Rectal smooth muscle tissue (tissue), 1 donor: ENCODE measurements around the gene CLRN3.

Experiments
- H3K27ac ChIP-seq: one replicate; pipeline ENCODE4 v1.7.0; 2013; ENCODE audit warnings: low read depth, low read length, inconsistent platforms
- H3K27me3 ChIP-seq: one replicate; pipeline ENCODE4 v1.7.0; 2013; ENCODE audit warnings: low read length; ENCODE audit not compliant: control insufficient read depth, insufficient read depth
- H3K36me3 ChIP-seq: one replicate; pipeline ENCODE4 v1.7.0; 2013; ENCODE audit warnings: low read length; ENCODE audit not compliant: control insufficient read depth, insufficient read depth
- H3K4me1 ChIP-seq: one replicate; pipeline ENCODE4 v1.7.0; 2013; ENCODE audit warnings: low read length; ENCODE audit not compliant: control insufficient read depth, insufficient read depth
- H3K4me3 ChIP-seq: one replicate; pipeline ENCODE4 v1.7.0; 2013; ENCODE audit warnings: low read length
- H3K9ac ChIP-seq: one replicate; pipeline ENCODE4 v1.7.0; 2013; ENCODE audit warnings: low read length

The CLRN3 gene

GRCh38 chr10:127875449-127875765, 17.3 kb downstream of the CLRN3 start:
- no peaks in the 10 kb centered on the region for H3K27me3 ChIP-seq
- H3K4me3 ChIP-seq: no peak overlapping the region
- no peak overlapping the region for H3K27ac ChIP-seq
- no peaks in the 10 kb centered on the region for H3K4me1 ChIP-seq
- H3K9ac ChIP-seq: no peak overlapping the region
- no peaks in the 10 kb centered on the region for H3K36me3 ChIP-seq

- Histone ChIP-seq H3K9ac (no peak overlapping the region), H3K27me3 (no peaks in the 10 kb centered on the region), H3K27ac (no peak overlapping the region), H3K36me3 (no peaks in the 10 kb centered on the region), H3K4me1 (no peaks in the 10 kb centered on the region), H3K4me3 (no peak overlapping the region)
Measured at GRCh38 chr10:127874671-127875448, 17.9 kb downstream of the CLRN3 start.

GRCh38 chr10:127873901-127874470, 18.8 kb downstream of the CLRN3 start:
- Histone ChIP-seq H3K27me3 (no peaks in the 10 kb centered on the region), H3K36me3 (no peaks in the 10 kb centered on the region), H3K9ac (no peak overlapping the region), H3K4me1 (no peaks in the 10 kb centered on the region), H3K27ac (no peak overlapping the region), H3K4me3 (no peak overlapping the region)

DNA sequence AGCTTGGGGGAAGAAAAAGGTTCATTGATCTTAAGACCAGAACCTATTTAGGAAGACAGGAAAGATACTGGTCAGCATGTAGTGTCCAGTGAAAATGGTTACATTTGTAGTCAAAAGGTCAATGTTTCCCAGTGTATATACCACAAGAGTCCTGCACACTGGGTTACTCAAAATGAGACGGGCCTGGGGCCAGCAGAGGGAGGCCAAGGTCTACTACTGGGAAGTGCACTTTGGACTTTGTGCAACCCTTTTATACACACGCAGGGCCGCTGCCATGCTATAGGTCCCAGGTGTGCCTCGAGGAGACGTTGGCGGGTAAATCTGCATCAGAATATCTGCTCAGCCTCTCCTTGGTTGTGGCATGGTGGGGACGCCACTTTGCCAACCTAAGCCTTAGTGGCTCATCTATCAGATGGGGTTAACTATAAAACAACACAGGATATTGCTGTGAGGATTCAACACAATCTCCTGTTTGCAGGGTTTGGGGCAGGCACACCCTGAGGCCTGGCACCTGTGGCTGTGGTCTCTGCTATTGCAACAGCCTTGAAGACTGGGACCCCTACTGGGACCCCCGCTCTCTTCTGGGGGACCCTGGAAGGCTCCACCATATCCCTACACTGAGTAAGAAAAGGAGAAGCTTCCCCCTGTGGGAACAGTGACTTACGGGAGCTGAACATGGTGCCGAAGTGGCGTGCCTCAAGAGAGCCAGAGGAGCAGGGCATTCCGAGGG, 19.7 kb downstream of the CLRN3 start:
- Histone ChIP-seq H3K4me1 (no peaks in the 10 kb centered on the region), H3K9ac (no peak overlapping the region), H3K27me3 (no peaks in the 10 kb centered on the region), H3K27ac (no peak overlapping the region), H3K4me3 (no peak overlapping the region), H3K36me3 (no peaks in the 10 kb centered on the region)

- H3K36me3 ChIP-seq: no peaks in the 10 kb centered on the region
- H3K4me3 ChIP-seq: no peak overlapping the region
- no peaks in the 10 kb centered on the region for H3K27me3 ChIP-seq
- H3K4me1 ChIP-seq: no peaks in the 10 kb centered on the region
- H3K9ac ChIP-seq: no peak overlapping the region
- no peak overlapping the region for H3K27ac ChIP-seq
Measured at GRCh38 chr10:127872011-127872761, 20.6 kb downstream of the CLRN3 start.

GRCh38 chr10:127871631-127872010, 21.1 kb downstream of the CLRN3 start:
- no peaks in the 10 kb centered on the region for H3K36me3 ChIP-seq
- H3K4me3 ChIP-seq: no peak overlapping the region
- no peaks in the 10 kb centered on the region for H3K4me1 ChIP-seq
- no peak overlapping the region for H3K27ac ChIP-seq
- no peak overlapping the region for H3K9ac ChIP-seq
- no peaks in the 10 kb centered on the region for H3K27me3 ChIP-seq

DNA sequence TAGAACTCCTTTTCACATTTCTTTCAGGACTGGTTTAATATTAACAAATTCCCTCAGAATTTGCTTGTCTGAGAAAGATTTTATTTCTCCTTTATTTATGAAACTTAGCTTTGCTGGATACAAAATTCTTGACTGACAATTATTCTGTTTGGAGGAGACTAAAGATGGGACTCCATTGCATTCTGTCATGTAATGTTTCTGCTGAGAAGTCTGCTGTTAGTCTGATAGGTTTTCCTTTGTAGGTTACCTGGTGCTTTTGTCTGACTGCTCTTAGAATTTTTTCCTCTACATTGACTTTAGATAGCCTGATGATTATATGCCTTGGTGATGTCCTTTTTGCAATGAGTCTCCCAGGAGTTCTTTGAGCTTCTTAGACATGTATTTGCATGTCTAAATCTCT, 23.4 kb downstream of the CLRN3 start:
- Histone ChIP-seq H3K4me1 (no peaks in the 10 kb centered on the region), H3K4me3 (no peak overlapping the region), H3K36me3 (no peaks in the 10 kb centered on the region), H3K27ac (no peak overlapping the region), H3K27me3 (no peaks in the 10 kb centered on the region), H3K9ac (no peak overlapping the region)

GRCh38 chr10:127867805-127868204, 24.9 kb downstream of the CLRN3 start:
- H3K4me3 ChIP-seq: no peak overlapping the region
- no peak overlapping the region for H3K9ac ChIP-seq
- H3K27ac ChIP-seq: no peak overlapping the region
- H3K36me3 ChIP-seq: no peaks in the 10 kb centered on the region
- H3K4me1 ChIP-seq: no peaks in the 10 kb centered on the region
- H3K27me3 ChIP-seq: no peaks in the 10 kb centered on the region

- Histone ChIP-seq H3K27me3 (no peaks in the 10 kb centered on the region), H3K9ac (no peak overlapping the region), H3K4me3 (no peak overlapping the region), H3K4me1 (no peaks in the 10 kb centered on the region), H3K27ac (no peak overlapping the region), H3K36me3 (no peaks in the 10 kb centered on the region)
Measured at GRCh38 chr10:127866276-127867013, 26.3 kb downstream of the CLRN3 start.

DNA sequence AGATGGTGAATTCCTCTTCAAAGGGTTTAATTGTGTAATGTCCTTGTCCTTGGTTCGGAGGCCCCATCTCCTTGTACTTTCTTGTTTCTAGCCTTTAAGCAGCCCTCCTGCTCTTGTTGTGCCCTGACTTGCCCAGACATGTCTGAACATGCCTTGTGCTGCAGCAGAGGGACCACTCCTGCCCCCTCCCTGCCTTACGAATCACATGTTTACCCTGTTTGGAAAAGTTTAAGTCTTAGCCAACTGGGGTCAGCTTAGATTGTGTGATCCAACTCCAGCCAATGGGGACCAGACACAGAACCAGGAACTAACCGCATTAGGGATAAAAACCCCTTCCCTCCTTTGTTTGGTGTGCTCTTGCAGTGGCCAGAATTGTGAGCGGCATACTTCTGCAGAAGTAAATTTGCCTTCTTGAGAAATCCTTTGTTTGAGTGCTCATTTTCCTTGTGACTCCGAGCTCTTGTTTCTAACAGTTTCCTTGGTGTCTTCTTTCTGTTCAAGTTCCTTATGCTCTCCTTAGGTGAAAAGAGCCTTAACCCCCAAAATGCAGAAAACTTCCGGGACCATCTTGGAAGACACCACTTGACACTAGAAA, 29.4 kb downstream of the CLRN3 start:
- no peaks in the 10 kb centered on the region for H3K27me3 ChIP-seq

GRCh38 chr10:127860592-127860991, 32.1 kb downstream of the CLRN3 start:
- Histone ChIP-seq H3K9ac (no peak overlapping the region), H3K27ac (no peak overlapping the region), H3K4me3 (no peak overlapping the region), H3K36me3 (no peaks in the 10 kb centered on the region), H3K27me3 (no peaks in the 10 kb centered on the region), H3K4me1 (no peaks in the 10 kb centered on the region)

More for the DNA sequence above, 29.4 kb downstream of the CLRN3 start:
- no peaks in the 10 kb centered on the region for H3K4me1 ChIP-seq
- H3K9ac ChIP-seq: no peak overlapping the region
- no peak overlapping the region for H3K4me3 ChIP-seq
- H3K36me3 ChIP-seq: no peaks in the 10 kb centered on the region
- no peak overlapping the region for H3K27ac ChIP-seq
